HK-2 (cell line): Measurements from ENCODE around the gene DOCK2.

Source experiments
- DNase-seq: peaks from one replicate; pipeline ENCODE4 v3.0.0-alpha.2; 2018; ENCODE audit not compliant: unreplicated experiment

DOCK2 gene

DNA sequence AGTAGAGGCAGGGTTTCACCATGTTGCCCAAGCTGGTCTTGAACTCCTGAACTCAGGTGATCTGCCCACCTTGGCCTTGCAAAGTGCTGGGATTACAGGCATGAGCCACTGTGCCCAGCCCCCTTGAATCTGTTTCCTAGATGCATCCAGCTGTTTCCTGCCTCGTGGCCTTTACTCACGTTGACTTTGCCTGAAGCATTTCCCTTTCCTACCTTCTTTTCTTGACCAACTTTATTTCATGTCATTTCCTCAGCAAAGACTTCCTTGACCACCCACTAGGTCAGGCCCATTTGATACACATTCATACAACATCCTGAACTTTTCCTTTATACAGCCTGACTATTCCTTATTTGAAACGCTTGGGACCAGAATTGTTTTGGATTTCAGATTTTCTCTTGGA is 51.0 kb downstream of the DOCK2 start:
- no peak for DNase-seq

DNA sequence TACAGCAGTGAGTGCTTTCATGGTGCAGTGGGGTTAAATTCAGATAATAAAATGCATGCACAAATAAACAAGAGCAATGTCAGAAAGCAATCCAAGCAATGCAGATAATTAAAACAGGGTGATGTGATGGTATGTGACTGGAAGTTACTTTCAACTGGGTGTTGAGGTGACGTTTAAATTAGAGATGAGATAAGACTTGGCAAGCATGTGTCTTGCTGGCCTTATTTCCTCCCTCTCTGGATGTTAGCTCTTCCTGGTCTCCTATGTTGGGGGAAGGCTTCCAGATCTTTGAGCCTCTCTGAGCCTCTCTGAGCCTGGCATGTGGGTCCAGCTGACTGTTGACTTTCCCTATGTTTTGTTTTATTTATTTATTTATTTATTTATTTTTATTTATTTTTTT is 54.4 kb downstream of the DOCK2 start:
- no peak for DNase-seq

DNA sequence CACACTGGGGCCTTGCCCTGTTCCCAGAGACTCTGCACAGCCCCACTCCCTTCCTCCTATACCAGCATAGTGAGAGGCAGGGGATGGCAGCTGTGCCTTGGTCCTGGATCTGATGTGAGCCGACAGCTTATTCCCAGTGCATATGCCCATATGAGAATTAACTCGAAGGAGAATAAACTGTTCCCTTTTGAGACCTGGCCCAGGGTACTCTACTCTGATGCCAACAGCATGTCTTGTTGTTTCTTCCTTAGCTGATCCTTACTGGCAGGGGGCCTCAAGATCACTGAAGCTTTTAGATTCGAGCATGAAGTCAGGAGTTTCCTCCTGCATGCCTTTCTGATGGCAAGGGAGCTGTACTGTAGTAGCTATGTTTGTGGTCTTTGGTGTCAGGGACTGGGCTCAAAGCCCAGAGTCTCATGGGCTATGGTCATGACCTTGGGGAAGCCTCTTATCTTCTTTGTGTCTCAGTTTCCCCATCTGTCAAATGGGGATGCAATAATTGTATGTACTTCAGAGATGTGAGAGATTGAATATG is 57.1 kb downstream of the DOCK2 start:
- DNase-seq = no peak

DNA sequence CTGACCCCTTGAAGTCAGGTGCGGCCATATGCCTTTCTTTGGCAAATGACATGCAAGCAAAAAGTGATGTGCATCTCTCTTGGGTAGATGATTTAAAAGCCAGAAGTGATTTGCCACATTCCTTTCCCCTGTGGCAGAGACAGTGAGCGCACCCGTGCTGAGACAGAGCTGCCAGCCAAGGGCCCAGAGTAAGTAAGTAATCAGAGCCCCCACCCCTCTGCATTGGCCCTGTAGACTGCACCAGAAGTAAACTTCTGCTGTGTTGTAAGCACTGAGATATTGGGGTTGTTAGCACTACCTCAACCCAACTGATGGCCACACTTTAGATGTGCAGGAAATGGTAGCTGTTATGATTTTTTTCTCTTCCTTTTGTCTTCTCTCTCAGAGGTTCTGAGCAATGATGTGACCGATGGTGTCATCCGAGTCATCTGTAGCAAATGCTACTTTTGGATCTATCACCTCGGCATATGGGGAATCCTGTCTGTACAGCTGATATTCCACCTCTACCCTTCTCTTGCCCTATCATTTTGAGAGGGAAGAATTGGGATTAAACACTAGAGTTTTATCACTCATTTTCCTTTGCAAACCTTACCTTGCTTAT is 58.0 kb downstream of the DOCK2 start:
- peak; percentile 30 for DNase-seq

DNA sequence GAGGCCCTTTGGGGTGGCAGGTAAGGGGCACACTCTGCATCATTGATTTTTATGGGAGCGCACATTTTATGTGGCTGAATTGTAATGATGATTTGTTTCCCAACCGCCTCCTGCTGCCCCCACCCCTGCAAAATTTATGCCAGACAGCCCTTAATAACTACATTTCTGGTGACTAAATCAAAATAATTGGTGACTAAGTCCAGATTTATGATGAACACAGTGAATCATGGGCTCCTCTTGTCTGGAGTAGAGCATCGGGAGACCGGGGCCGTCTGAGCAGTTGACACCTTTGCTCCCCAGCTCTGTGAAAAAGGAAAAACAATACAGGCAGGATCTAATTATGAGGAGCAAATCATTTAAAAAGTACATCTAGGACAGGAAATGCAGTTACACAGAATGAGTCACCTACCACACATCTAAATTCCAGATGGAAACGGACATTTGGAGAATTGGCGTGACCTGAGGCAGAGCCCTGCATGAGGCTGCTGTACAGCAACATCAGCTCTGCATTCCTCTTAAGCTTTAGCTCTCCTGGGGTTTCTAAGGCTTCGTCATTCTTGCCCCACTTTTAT is 58.9 kb downstream of the DOCK2 start:
- peak; percentile 46 for DNase-seq

DNA sequence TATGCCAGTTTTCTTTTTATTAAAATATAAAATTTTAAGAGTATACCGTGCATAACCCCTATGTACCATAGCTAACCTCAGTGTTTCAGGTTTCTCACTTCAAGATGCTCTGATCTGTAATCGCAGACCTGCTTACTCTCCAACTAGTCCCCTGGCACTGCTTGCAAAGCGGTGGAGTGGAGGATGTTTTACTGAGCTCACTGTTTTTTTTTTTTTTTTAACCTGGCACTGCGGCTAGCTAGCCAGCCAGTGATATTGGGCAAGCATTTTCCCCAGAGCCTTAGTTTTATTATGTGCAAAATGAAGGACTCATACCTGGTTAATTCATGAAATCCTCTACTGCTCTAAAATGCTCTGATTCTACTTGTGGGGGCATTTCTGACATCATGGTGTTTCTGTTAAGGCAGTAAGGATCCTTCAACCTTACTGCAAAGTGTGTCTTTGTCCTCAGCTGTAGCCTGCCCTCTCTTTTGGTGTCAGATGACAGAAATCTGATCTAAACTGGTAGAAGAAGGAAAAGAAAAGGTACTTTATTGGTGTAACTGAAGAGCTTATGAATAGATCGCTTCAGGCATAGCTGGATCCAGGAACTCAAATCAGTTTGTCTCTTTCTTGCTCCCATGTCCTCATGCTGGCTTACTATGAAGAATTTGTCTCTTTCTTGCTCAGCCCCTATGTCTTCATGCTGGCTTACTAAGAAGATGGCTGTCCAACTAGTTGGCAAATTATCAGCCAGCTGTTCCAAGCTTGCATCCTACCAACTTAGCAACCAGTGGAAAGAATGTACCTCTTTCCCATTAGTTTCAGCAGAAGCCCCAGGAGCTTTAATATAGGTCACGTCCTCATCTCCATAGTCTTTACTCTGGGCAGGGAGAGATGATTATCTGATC is 59.8 kb downstream of the DOCK2 start:
- DNase-seq = no peak

DNA sequence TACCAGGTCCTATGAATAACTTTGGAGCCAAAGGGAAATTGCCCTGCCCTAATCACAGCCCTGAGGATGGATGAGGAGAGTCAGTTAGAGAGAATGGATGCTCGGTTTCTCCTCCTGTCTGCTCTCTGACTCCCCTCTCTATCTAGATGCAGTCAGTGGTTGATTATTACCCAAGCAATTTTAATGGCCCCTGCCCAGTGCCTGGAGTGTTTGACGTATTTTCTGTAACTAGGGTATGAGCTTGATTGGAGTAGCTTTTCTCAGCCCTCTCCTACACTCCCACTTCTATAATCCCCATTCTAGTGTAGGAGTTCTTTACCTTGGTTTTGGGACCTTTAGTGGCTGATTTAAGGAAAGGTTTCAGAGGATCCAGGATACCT is 60.4 kb downstream of the DOCK2 start:
- DNase-seq = no peak

DNA sequence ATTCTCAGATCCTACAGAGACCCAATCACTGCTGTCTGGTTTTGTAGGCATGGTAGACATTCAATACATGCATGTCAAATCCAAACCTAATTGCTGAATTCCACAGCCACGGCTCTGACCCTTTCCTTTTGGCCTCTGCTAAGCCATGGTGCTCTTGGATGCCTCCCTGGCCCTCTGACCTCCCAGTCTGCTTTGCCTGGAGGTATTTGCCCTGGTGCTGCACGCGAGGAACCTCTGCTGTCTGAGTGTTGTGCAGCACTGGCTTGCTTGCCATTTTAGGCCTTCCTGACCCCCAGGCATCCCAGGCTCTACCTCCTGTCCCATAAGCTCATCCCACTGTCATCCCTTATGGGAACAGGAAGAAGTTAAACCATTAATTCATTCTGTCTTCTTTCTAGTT is 60.9 kb downstream of the DOCK2 start:
- DNase-seq = no peak

DNA sequence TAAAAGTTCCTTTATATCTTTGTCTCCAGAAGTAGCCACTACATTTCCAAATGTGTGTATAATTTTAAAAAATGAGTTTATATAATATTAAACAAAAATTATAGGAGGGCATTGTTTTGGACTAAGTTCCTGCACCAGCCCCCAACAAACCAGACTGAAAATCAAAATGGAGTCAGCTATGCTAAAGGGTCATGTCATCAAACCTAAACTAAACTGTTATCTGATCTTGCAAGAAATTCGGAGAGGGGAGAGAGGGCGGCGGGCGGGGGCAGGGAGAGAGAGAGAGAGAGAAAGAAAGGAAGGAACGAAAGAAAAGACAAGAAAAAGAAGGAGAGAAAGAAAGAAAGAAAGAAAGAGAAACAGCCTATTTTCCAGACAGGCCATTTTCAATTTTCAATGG is 63.5 kb downstream of the DOCK2 start:
- no peak for DNase-seq

DNA sequence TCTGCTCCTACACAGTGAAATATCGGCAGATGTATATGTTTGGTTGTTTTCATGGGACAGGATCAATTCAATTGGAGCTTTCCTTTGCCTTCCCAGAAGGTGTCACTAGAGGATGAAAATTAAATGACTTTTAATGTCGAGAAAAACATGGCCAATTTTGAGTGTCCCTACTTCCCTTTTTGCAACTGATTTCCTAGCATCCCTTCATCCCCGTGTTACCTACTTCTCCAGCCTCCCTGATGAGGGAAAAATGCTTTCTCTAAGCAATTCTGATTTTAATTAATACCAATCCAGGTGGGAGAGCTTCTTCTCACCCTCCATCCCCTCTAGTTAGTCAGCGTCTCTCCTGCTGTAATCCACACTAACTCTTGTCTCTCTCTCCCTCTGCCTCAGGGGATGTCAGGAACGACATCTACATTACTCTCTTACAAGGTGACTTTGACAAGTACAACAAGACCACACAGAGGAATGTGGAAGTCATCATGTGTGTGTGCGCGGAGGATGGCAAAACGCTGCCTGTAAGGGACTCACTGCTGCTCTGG is 64.9 kb downstream of the DOCK2 start:
- no peak for DNase-seq

DNA sequence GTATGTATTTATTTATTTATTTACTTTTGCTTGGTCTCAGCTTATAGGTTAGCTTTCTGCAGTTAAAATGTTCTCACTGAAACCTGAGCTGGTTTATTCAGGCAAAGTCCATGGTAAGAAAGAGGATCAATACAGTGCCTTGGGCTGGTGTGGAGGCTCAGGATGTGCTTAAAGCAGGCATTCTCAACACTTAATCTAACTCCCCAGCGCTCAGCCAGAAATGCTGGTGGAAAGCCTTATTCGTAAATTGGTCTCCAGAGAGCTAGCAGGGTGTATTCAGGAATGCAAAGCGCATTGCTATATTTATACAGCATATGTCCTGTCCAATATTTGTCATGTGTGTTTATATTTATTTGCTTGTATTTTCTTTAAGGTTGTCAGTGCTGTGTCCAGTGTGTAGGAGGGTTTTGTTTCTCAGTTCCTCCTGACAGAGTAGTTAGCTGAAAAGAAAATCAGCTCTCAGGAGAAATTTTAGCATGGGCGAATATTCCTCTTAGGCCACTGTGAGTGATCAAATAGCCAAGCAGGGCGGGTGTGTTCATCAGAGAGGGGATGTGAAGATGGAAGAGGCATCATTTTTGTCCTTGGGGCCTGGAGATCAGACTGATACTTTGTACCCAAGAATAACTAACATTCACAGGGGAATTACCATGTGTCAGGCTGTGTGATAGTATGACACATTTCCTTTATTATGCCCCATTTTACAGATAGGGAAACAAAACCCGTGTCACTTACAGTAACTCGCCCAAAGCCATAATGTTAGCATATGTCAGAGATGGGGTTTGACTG is 65.8 kb downstream of the DOCK2 start:
- DNase-seq = no peak

DNA sequence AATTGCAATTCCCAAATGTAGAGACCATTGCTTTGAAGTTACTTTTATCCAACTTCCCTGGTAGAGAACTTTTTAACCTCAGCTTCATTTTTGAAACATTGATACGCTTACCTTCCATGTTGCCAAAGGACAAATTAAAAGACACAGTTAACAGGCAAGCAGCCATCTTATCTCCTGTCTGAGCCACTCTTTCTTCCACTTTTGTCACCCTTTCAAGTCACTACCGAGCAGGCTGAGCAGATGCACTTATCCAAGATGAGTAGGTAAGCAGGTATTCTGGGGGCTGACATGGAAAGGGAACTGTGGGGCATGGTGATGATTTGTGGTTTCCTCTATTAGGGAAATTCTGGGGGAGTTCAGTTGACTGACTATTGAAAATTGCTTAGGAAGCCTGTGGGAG is 66.7 kb downstream of the DOCK2 start:
- no peak for DNase-seq

DNA sequence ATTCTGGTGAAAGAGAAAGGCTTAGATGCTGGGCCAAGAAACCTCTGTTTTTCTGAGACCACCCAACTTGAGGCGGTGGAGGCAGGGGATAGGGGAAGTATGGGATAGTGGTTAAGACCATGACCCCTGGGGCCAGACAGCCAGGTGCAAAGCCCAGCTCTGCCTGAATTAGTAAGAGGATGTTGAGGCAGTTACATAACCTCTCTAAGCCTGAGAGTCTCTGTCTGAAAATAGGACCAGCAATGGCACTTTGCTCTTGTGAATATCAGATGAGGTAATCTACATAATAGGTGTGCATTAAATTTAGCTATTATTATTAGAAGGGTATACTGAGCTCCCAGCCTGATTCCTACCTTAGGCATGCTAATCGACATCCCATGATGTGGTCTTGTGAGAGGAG is 68.2 kb downstream of the DOCK2 start:
- no peak for DNase-seq

DNA sequence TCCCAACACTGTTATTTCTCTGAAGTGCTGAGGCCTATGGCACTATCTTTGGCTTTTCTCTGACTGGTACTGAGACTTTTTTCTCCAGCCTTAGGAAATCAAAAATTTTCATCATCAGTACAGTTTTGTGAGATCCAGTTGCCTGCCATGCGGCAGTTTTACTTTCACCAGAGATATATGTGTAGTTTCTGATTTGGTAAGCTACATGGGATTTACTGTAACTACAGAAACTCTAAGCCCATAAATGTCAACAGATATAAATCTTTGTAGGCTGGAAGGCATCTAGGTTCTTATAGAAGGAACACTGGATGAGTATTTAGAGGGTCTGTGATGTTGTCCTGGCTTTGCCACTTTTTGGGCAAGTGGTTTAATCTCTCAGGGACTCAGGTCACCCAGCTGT is 69.0 kb downstream of the DOCK2 start:
- no peak for DNase-seq

DNA sequence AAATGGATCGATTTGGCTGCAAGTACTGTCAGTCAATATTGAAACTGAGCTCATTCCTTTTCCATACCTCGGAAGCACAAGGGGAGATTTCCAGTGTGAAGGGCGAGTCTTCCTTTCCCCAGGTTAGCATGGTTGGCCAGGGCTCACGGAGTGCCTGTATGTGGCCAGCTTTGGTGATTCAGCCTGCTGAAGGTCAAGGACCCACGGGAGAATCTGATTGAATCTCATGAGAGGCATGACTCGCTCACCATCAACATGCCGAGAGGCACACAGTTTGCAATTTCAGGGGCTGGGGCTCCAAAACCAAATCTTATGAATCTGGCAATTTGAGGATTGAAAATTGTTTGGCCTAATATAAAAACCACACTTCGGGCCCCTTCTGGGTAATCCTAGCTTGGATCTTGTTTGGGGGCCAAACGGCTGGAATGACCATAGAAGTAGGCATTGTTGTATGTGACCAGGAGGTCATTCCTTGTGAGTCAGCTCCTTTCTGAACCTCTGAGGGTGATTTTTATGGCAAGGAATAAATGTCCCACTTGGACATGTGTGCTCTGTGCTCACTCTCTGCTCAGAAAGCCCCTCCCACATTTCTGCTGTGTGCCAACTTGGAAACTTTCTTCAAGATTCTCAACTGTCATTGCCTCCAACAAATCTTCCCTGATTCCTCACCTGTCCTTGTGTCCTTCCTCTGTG is 69.8 kb downstream of the DOCK2 start:
- DNase-seq = peak; percentile 41

DNA sequence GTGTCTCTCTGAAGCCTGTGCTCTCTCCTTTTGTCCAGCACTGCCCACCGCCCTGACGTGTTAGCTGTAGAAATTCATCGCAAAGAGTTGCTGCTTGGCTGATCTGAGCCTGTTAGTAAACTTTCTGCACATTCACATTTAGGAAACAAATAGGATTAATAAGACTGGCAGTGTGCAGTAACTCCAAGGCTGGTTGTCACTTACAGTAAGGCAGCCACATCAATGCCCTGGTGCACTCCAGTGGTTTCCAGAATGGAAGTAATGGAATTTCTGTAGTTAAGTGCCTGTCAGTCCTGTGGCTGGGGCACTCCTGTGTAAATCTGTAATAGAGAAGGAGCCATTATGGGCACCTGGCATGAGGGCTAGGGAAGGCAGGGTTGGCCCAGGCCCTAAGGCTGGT is 70.6 kb downstream of the DOCK2 start:
- DNase-seq = no peak

DNA sequence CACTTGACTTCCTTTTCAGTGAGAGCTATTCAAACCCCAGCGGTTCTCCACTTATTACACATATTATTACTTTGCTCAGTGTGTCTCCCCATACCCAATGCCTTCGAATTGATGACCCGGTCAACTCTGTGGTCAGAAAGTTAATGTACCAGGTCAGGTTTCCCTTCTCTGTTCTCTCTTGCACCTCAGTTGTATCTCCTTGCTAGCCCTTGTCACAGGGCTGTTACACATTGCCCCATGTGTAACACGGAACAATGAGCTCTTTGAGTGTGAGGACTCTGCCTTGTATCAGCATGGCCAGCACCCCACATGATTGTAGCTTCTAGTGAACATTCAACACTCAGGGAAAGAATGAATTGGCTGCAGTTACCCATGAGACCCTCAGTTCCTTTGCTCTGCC is 73.6 kb downstream of the DOCK2 start:
- DNase-seq = no peak

DNA sequence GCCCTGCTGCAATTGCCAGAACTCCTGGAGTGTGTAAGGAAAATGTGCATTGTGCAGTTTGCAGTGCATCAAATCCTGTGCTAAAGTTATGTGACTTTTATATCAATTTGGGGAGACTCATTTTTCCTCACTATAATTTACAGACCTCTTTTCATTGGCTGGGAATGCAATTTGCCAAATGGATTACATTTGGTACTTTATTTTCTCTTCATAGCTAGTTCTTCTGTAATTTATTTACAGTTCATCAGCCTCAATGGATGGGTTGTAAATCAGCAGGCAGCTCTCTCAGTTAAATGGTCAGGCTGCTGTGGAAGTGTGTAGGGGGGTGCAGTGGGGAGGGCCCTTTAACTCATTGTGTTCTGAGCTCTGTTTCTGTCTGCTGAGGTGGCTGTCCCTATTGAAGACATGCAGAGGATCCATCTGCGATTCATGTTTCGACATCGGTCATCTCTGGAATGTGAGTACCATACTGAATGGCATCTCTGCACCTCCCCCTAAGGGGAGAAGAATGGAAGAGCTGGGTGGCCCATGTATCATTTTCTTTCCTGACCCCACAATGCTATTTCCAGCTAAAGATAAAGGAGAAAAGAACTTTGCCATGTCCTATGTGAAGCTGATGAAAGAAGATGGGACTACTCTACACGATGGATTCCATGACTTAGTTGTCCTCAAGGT is 74.6 kb downstream of the DOCK2 start:
- no peak for DNase-seq

DNA sequence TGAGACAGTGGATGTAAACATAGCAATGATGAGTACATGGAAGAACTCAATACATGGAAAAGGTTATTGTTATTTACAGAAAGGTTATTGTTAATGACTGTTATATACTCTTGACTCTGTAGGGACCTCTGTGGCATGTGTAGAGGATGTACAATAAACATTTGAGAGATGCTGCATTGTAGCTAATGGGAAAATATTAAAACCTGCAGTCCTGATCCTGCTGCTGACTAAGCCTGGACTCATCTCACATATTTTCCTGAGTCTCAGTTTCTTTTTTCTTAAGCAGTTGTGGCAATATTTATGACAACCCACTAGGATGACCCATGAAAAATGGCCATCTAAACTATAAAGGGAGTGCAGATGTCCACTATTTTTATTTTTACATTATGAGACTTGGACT is 75.4 kb downstream of the DOCK2 start:
- no peak for DNase-seq

DNA sequence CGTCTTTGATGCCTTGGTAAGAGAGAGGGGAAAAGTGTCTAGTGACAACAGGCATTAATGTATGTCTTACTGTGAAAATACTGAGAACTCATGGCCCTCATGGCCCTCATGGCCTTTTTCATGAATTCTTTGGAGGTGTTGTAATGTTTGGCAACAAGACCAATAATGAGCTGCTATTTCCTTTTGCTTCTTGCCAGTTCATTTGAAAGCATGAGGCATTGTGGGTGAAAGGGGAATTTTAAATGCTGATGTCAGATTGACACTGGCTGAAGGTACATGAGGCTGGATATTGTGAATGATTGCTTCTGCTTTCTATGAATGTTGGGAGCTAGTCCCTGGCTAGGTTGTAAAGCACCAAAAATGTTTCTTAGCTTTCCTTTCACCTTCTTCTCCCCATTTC is 79.2 kb downstream of the DOCK2 start:
- no peak for DNase-seq

DNA sequence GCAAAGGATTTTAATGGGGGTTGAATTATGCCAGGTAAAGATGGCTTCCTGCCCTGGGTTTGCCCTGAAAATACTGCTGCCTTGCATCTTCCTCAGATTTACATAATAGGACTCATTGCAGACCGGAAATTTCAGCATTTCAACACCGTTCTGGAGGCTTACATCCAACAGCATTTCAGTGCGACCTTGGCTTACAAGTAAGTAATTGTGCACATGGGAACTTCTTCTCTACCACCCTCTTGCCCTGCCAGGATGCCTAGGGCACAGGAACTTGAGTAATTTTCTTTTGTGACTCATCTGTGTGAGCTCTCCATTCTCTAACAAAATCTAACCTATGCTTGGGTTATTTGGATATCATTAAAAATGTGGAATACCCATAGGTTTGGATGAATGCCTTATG is 80.2 kb downstream of the DOCK2 start:
- DNase-seq = no peak
